ENCODE data around the gene ZMYND8.

The ZMYND8 gene

DNA sequence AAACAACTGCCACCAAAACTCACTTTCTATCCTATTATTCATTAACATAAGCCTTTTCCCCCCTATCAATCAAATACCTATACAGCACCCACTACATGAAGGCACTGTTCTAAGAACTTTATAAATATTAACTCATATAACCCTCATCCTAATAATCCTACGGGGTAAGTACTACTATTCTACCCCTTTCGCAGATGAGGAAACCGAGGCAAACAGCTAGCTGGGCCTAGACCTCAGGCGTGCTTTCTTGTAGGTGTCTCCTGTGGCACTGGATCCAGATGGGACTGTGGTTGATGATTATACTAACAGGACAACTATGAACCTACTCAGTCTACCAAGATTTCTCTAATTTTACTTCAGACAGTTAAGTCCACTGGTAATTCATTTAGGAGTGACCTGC lies 131.6 kb downstream of the ZMYND8 start:
- no peak overlapping the region for H3K27ac ChIP-seq (ENCODE audit: poor library complexity, severe bottlenecking)

DNA sequence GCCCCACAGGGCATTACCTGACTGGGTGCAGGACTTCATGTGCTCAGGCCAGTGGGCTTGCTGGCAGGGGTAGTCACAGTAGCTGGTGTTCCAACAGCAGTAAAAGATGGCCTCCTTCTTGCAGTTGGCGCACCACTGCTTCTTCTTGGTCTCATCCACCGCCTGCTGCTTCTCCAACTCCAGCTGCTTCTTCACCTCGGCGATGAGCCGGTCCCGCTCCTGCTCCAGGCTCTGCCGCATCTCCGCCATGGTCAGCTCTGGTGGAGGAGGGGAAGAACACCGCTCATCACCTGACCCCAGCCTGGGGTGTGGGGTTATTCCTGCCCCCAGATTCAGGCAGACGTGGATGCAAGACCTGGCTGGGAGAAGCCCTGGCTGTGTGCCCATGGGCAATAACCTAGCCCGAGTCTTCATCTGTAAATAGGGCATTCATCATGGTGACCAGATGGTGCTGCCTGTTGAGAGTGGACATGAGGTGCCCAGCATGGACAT lies 132.2 kb downstream of the ZMYND8 start:
- TF ChIP-seq, protein P1, sequence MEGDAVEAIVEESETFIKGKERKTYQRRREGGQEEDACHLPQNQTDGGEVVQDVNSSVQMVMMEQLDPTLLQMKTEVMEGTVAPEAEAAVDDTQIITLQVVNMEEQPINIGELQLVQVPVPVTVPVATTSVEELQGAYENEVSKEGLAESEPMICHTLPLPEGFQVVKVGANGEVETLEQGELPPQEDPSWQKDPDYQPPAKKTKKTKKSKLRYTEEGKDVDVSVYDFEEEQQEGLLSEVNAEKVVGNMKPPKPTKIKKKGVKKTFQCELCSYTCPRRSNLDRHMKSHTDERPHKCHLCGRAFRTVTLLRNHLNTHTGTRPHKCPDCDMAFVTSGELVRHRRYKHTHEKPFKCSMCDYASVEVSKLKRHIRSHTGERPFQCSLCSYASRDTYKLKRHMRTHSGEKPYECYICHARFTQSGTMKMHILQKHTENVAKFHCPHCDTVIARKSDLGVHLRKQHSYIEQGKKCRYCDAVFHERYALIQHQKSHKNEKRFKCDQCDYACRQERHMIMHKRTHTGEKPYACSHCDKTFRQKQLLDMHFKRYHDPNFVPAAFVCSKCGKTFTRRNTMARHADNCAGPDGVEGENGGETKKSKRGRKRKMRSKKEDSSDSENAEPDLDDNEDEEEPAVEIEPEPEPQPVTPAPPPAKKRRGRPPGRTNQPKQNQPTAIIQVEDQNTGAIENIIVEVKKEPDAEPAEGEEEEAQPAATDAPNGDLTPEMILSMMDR (IDR thresholded peaks at IDR 0.05; ENCODE audit: poor library complexity, severe bottlenecking), result no peak
- Histone ChIP-seq H3K9me3 (ENCODE audit: severe bottlenecking) (no peaks in the 10 kb centered on the region), H3K4me1 (ENCODE audit: insufficient read depth, poor library complexity, severe bottlenecking) (no peaks in the 10 kb centered on the region), H3K4me3 (ENCODE audit: severe bottlenecking) (no peak overlapping the region), H3K27me3 (ENCODE audit: insufficient read depth, poor library complexity, severe bottlenecking) (no peaks in the 10 kb centered on the region), H3K27ac (ENCODE audit: poor library complexity, severe bottlenecking) (no peak overlapping the region), H3K36me3 (ENCODE audit: low read depth) (peaks cover 97% of the 10 kb centered on the region)
- ATAC-seq (ENCODE audit: low read depth), result no peak; the same call in 2 of the 3 replicates
- no peak for DNase-seq (ENCODE audit: low spot score)

More for the DNA sequence above, 131.6 kb downstream of the ZMYND8 start:
- Histone ChIP-seq H3K4me1 (ENCODE audit: insufficient read depth, poor library complexity, severe bottlenecking) (no peaks in the 10 kb centered on the region), H3K9me3 (ENCODE audit: severe bottlenecking) (no peaks in the 10 kb centered on the region), H3K27me3 (ENCODE audit: insufficient read depth, poor library complexity, severe bottlenecking) (no peaks in the 10 kb centered on the region), H3K36me3 (ENCODE audit: low read depth) (peaks cover 97% of the 10 kb centered on the region), H3K4me3 (ENCODE audit: severe bottlenecking) (no peak overlapping the region)
- ATAC-seq (ENCODE audit: low read depth) (no peak), DNase-seq (ENCODE audit: low spot score) (no peak)
- TF ChIP-seq, protein P1 (IDR thresholded peaks at IDR 0.05; ENCODE audit: poor library complexity, severe bottlenecking), result no peak

DNA sequence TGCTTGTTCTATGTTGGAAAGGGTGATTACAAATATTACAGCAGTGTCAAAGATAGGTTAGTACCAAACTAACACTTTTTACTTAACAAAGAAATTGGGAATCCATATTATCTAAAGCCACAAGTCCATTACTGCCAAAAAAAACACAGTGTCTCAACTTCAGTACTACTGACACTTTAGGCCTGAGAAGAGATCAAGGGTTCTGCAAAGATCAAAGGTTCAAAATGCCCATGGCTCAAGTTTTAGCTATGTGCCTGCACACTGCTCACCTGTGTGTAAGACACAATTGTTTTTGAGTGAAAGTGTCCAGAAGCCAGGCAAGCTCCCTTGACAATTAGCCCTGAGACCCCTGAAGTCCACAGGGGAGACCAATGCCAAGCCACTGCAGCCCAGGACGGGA lies 132.6 kb downstream of the ZMYND8 start:
- H3K4me1 ChIP-seq (ENCODE audit: insufficient read depth, poor library complexity, severe bottlenecking), result no peaks in the 10 kb centered on the region
- H3K9me3 ChIP-seq (ENCODE audit: severe bottlenecking), result no peaks in the 10 kb centered on the region
- TF ChIP-seq, protein P1 (IDR thresholded peaks at IDR 0.05; ENCODE audit: poor library complexity, severe bottlenecking), result no peak
- H3K4me3 ChIP-seq (ENCODE audit: severe bottlenecking), result no peak overlapping the region
- no peak for ATAC-seq (ENCODE audit: low read depth)
- H3K36me3 ChIP-seq (ENCODE audit: low read depth), result peaks cover 97% of the 10 kb centered on the region
- no peak overlapping the region for H3K27ac ChIP-seq (ENCODE audit: poor library complexity, severe bottlenecking)
- no peaks in the 10 kb centered on the region for H3K27me3 ChIP-seq (ENCODE audit: insufficient read depth, poor library complexity, severe bottlenecking)
- DNase-seq (ENCODE audit: low spot score), result no peak

DNA sequence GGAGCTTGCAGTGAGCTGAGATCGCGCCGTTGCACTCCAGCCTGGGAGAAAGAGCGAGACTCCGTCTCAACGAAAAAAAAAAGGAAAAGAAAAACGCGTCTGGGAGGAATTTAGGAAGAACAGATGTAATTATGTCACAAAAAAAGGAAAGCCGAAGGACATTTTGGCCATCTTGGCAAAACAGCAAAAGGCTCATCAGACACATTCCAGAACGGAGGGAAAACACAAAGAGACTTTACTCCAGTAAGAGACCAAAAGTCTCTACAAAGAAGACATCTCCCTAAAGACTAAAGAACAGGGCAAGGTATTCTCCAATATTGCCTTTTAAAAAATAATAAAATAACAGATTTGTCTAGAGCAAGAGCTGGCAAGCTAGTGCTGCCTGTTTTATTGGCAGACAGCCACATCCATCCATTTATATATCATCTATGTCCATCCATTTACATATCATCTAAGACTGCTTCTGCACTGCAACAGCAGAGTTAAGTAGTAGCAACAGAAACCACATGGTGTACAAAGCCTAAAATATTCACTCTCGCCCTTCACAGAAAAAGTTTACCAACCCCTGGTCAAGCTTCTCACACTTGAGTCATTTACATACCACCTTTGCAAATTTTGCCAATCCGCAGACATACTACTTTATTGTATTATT lies 133.9 kb downstream of the ZMYND8 start:
- Histone ChIP-seq H3K9me3 (ENCODE audit: severe bottlenecking) (no peaks in the 10 kb centered on the region), H3K4me3 (ENCODE audit: severe bottlenecking) (no peak overlapping the region), H3K27me3 (ENCODE audit: insufficient read depth, poor library complexity, severe bottlenecking) (no peaks in the 10 kb centered on the region), H3K4me1 (ENCODE audit: insufficient read depth, poor library complexity, severe bottlenecking) (no peaks in the 10 kb centered on the region), H3K27ac (ENCODE audit: poor library complexity, severe bottlenecking) (no peak overlapping the region), H3K36me3 (ENCODE audit: low read depth) (peaks cover 98% of the 10 kb centered on the region)
- TF ChIP-seq, protein P1 (IDR thresholded peaks at IDR 0.05; ENCODE audit: poor library complexity, severe bottlenecking), result no peak
- ATAC-seq (ENCODE audit: low read depth) (no peak), DNase-seq (ENCODE audit: low spot score) (no peak)

DNA sequence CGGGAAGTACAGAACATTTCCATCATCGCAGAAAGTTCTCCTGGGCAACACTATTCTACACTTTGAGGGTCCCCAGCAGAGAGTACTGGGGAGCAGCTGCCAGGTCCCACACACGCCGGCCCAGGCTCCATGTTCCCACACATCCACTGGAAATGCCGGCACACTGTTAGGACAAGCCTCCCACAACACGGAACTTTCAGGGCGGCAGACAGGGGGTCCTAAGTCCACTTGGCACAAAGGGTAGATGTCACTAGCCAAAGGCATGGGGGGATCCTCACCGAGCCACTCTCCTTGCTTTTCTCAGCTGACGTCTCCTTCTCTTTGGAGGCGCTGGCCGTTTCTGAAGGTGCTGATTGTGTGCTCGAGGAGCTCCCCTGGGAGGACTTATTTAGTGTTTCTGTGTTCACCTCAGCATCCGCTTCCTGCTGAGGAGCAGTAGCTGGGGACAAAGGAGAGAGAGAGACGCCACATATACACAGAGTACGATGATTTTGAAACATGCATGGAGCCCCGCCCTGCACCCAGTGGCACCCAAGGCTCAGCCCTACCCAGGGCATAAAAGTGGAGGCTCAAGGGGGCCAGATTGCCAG lies 135.4 kb downstream of the ZMYND8 start:
- no peaks in the 10 kb centered on the region for H3K9me3 ChIP-seq (ENCODE audit: severe bottlenecking)
- DNase-seq (ENCODE audit: low spot score) (no peak), ATAC-seq (ENCODE audit: low read depth) (no peak; the same call in 2 of the 3 replicates)
- H3K27ac ChIP-seq (ENCODE audit: poor library complexity, severe bottlenecking), result no peak overlapping the region
- no peaks in the 10 kb centered on the region for H3K4me1 ChIP-seq (ENCODE audit: insufficient read depth, poor library complexity, severe bottlenecking)
- H3K27me3 ChIP-seq (ENCODE audit: insufficient read depth, poor library complexity, severe bottlenecking), result no peaks in the 10 kb centered on the region
- H3K36me3 ChIP-seq (ENCODE audit: low read depth), result peaks cover 96% of the 10 kb centered on the region
- H3K4me3 ChIP-seq (ENCODE audit: severe bottlenecking), result no peak overlapping the region
- TF ChIP-seq, protein P1 (IDR thresholded peaks at IDR 0.05; ENCODE audit: poor library complexity, severe bottlenecking), result no peak

All from RWPE2 (cell line).